GM19467 (cell line): ENCODE results near the gene FBXO34.

Experiments used
- ATAC-seq: cut with Tn5 transposase; IDR thresholded peaks from one replicate; pipeline ENCODE4 v1.9.1; 2021; ENCODE audit warnings: mild to moderate bottlenecking, moderate library complexity; ENCODE audit not compliant: unreplicated experiment

The FBXO34 gene

GRCh38 chr14:55272387-55272786, 1.2 kb downstream of the FBXO34 start:
- ATAC-seq = no peak

- ATAC-seq = no peak
Observed at GRCh38 chr14:55272922-55273321, 1.7 kb downstream of the FBXO34 start.

DNA sequence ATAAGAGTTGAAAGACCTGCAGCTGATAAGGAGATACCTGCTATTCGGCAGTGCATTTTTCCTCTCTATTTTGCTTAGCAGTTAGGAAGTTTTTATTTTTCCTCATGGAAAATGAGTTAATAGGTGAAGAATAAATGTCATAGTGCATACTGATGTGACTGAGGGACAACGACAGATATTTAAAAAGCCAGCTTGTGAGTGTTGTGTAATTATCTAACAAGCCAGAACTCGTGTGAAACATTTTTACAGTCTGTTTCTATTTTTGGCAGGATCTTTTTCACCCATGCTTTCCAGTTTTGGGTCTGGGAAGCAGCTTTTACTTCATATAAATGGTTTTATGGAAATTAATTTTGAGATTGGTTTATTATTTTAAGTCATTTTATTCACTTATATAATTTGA, 2.9 kb downstream of the FBXO34 start:
- no peak for ATAC-seq

GRCh38 chr14:55274751-55275150, 3.5 kb downstream of the FBXO34 start:
- no peak for ATAC-seq

GRCh38 chr14:55276736-55277135, 5.5 kb downstream of the FBXO34 start:
- ATAC-seq = no peak

GRCh38 chr14:55277972-55278740, 6.9 kb downstream of the FBXO34 start:
- ATAC-seq = peak; percentile 79

DNA sequence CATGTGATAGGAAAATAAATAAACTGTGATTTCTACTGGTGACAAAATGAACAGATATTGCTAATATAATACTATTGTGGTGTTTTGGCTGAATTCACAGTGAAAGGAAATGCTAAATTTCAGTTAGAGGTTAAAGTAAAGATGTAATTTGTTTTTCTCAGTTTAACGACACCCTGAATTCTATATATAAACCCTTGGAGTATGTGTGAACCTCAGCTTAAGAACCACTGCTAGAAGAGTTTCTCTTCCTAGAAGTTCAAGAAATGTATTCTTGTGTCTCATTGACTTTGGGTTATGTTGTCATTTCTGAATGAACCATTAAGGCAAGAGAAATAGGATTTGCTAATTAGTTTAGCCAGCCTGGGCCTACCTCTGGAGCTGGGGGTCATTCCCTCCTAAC, 8.2 kb downstream of the FBXO34 start:
- no peak for ATAC-seq

DNA sequence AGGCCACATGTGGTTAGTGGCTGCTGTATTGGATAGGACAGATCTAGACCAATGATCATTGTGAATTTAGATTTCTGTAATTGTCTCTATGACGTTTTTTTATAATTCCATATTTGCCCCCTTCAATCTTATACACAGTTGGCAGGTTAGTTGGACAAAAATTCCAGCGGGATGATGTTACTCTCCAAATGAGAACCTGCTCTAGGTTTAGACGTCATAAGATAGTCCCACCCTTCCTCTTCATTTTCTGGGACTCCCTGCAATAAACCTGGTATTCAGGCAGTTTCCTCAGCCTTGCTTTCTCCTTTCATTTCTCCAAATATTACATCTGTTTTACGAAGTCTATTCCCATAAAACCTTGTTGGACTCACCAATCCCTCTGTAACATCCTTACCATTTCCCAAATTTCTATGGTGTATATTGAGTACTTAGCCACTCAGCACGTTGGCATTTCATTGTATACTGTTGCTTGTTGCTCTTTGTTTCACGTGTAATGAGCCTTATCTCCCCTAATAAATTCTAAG, 10.2 kb downstream of the FBXO34 start:
- no peak for ATAC-seq

GRCh38 chr14:55285048-55285652, 13.9 kb downstream of the FBXO34 start:
- ATAC-seq = no peak

- ATAC-seq = no peak
Observed at GRCh38 chr14:55288439-55288838, 17.2 kb downstream of the FBXO34 start.

GRCh38 chr14:55291480-55292081, 20.4 kb downstream of the FBXO34 start:
- no peak for ATAC-seq

DNA sequence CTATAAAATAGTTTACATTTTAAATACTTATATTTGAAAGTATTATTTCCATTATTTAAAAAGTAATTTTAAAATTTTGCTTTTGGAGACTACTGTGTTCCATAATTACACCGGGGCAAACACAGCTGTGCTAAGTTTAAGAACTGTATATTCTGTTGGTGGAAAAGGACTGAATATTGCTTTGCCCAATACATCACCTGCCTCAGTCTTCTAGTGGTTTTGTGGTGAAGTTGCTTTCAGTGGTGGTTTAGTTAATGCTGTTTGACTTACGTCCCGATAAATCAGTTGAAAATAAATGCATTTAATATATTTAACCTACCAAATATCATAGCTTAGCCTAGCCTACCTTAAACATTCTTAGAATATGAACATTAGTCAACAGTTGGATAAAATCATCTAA, 23.4 kb downstream of the FBXO34 start:
- no peak for ATAC-seq

DNA sequence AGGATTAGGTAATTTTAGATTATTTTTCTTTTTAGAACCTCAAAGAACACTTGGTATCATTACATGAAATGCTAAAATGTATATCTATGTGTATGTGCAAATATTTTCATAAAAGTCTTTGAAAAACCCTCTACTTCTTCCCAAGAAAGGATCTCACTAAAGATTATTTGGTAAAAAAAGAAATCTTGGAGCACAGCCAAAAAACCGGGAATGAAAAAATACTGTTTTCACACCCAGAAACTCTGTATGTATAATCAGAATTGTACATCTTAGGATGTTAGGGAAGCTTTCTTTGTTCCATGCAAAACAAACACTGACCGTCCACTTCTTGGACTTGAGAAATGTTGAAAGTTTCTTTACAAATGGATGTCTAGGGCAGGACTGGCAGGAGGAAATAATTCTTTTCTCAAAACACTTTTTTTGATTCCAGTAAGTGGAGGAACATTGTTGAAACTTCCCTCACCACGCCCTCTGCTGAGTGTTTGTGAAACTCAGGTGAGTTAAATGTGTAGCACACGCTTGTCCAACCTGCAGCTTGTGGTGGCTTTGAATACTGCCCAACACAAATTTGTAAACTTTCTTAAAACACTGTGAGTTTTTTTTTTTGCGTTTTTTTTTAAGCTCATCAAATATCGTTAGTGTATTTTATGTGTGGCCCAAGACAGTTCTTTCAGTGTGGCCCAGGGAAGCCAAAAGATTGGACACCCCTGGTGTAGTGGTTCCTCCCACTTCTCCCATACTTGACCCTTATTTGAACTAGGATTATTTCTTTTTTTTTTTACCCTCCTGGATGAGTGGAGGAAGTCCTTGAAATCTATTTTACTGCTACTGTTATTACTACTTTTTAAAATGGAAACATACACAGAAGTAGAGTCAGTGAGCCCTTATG, 26.6 kb downstream of the FBXO34 start:
- ATAC-seq = no peak

DNA sequence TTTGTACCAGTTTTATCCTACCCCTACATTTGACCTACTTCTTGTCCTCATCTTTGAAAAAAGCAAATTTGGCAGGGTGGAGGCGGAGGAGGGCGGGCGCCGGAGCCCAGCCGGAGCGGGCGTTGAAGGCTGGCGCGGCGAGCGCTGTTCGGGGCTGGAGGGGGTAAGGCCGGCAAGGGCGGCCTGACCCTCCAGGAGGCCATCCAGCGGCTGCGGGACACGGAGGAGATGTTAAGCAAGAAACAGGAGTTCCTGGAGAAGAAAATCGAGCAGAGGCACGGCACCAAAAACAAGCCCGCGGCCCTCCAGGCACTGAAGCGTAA, 27.2 kb downstream of the FBXO34 start:
- no peak for ATAC-seq

DNA sequence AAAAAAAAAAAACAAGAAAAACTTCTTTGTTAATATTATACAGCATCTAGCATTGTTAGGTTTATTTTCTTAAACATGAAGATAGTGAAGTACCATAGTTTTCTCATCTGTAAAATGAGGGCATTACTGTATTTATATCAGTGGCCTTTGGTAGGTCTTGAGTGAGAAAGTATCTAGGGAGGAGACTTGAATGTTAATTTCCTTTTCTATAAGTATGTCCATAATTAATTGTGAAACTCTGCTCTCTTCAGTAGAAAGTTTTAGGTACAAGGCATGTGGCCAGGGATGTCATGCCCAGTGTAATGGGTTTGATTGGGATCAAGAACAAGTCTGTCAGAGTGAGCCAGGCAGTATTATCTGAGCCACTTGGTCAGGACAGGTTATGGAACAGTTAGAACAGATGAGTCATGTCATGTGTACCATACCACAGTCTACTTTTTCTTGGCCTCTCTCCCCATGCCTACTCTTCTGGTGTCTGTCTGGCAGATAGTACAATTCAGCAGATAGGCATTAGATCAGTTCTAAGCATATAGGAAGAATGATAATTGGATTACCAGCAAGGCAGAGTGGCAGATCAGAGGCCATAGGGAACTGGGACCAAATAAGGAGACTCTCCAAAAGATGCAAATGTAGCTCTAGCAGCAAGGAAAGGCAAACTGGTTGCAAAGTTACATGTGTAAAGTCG, 30.4 kb downstream of the FBXO34 start:
- ATAC-seq = no peak

DNA sequence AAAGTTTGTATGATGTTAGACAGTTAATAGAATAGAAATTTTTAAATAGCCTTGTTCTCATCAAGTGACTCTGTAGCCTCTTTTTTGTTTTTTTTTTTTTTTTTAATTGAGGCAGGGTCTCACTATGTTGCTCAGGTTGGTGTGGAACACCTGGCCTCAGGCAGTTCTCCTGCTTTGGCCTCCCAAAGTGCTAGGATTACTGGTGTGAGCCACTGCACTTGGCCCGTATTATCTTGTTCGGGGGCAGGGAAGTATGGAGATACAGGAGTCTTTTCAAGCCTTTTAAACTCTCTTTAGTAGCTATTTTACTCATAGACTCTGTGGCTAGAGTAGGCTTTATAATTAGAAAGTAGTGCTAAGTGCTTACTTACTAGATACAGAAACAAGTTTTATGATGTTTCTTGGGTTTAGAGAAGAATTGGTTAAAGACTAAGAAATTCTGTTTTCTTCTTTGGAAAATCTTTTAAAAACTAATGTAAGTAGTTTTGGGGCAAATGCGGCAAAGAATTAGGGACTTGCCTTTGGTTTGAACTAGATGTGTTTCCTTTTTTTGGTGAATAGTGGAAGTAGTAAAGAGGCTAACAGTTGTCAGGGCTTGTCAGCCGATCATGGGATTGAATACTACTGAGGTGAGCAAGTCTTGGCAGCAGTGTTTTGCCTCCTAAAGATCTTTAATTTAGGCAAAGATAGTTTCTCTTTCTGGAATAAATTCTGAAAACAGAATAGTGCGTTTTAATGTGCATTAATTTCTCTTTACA, 31.3 kb downstream of the FBXO34 start:
- no peak for ATAC-seq

GRCh38 chr14:55303125-55303499, 31.9 kb downstream of the FBXO34 start:
- no peak for ATAC-seq

GRCh38 chr14:55303691-55304145, 32.5 kb downstream of the FBXO34 start:
- ATAC-seq = no peak

DNA sequence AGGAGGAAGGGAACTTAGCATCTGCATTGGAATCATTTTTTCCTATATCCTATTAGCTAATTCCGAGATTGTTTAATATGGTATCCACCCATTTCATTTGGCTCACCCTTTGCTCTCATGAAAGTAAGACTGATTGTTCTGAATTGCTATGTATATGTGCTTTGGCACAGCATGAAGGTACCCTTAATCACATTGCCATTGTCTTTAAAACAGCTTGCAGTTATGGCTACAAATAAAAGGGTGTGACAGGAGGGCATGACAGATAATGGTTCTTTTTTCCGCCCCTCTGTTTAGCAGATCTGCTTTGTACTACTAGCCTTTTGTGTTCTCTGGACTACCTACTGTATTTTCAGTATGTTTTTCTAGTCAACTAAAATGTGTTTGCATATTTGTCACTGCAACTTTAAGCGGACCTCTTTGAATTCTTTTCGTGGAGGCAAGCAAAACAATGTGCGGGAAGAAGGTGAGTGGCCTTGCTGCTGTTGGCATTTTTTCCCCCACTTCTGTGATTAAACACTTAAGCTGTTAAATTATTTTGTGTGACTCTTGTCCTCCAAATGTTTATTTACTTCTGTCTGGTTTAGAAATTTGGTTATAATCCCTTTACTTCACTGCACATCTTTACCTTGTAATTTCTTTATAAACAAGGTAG, 35.8 kb downstream of the FBXO34 start:
- no peak for ATAC-seq
